ENCODE measurements around the gene OGFOD1. TPM values are rescaled to one million over a fixed set of nuclear protein-coding genes. Genes with fewer than 3 reads are reported as not detected.
"Not testable (repeated sequence)": the region's sequence is repeated elsewhere in the genome, so short reads cannot be mapped to it uniquely, and the experiment has no call there.

OGFOD1 gene
- total RNA-seq, 1 experiment from 2014 or later, result 82.3 TPM

GRCh38 chr16:56475201-56475600 lies 23.8 kb downstream of the OGFOD1 start:
- in situ Hi-C loops (cut with HindIII; ENCODE audit: low sequenced_read_pairs), result no loop called here
- no peak for DNase-seq (ENCODE audit: low spot score)

GRCh38 chr16:56477096-56477878 lies 25.9 kb downstream of the OGFOD1 start:
- no peak for DNase-seq (ENCODE audit: low spot score)
- in situ Hi-C loops (cut with HindIII; ENCODE audit: low sequenced_read_pairs), result no loop called here

DNA sequence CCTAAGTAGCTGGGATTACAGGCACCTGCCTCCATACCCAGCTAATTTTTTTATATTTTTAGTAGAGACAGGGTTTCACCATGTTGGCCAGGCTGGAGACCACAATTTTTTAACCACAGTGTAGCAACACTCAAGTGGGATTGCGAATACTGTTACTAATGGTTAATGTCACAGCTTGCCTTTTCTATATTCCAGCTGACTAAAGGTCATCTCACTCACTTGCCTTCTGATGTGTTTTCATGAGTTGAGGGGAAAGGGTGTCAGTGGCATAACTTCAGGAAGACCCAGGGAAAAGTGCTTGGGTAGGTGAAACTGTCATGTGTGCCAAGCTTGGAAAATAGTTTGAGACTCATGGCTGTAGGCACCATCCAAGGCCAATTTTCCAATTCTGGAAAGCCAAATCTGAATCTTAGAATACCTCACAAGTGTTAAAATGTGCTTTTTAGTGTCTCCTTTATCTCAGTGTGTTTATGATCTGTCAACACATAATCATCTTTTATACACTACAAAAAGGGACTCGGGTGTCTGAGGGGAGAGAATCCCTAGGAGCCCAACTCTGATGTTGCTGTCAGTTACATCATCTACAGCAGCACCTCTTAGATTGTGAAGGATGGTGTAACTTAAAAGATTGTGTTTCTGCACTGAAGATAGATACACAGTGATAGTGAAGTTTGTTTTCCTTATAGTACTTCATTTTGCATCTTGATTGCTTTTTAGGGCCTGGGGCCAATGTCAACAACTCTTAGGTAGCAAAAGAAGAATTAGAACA lies 27.1 kb downstream of the OGFOD1 start:
- no peak for DNase-seq (ENCODE audit: low spot score)
- in situ Hi-C loops (cut with HindIII; ENCODE audit: low sequenced_read_pairs), result no loop called here

DNA sequence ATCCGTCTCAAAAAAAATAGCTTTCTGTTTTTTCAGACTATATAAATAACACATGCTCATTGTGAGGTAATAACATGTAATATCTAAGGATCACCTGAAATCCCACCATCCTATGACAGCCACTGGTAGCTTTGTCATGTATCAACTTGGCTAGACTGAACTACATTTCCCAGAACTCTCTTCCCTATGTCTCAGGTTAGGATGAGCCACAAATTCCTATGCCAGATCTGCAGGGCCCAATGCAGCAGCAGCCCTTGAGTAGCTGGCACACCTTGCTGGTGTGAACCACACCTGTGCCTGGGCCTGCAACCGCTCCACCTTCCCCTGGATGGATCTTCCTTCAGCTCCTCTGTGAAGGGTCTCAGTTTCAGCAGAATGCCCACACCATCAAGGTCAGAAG lies 28.1 kb downstream of the OGFOD1 start:
- DNase-seq (ENCODE audit: low spot score), result no peak
- in situ Hi-C loops (cut with HindIII; ENCODE audit: low sequenced_read_pairs), result no loop called here

- in situ Hi-C loops (cut with HindIII; ENCODE audit: low sequenced_read_pairs), result no loop called here
- DNase-seq (ENCODE audit: low spot score), result no peak
Measured at GRCh38 chr16:56480776-56481467, 29.6 kb downstream of the OGFOD1 start.

DNA sequence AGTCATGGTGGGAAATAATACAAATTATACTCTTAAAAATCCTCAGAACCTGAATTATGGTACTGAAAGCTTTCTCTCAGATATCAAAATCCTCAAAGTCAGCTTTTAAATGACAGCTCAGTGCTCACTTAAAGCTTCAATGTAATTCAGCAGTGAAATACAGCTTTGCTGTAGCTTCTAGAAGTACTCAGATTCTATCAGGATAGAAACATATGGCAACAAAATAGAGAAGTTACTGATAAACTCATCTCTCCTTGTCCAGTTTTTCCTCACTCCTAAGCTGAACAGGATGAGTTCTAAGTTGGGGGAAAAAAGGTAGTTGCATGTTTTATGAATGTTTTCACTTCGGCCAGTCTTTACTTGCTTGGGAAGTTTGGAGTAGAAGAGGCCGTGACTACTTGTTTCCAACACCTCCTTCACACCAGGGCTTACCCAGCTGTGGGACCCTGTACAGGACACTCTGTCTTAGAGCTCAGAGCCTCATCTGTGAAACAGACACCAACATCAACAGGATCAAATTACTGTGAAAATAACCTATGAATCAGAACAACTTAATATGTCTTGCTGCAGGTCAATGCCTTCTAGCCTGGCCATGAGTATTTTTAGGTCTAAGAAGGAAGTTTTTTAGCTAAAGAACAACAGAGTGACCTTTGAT lies 30.2 kb downstream of the OGFOD1 start:
- no peak for DNase-seq (ENCODE audit: low spot score)
- in situ Hi-C loops (cut with HindIII; ENCODE audit: low sequenced_read_pairs), result no loop called here

DNA sequence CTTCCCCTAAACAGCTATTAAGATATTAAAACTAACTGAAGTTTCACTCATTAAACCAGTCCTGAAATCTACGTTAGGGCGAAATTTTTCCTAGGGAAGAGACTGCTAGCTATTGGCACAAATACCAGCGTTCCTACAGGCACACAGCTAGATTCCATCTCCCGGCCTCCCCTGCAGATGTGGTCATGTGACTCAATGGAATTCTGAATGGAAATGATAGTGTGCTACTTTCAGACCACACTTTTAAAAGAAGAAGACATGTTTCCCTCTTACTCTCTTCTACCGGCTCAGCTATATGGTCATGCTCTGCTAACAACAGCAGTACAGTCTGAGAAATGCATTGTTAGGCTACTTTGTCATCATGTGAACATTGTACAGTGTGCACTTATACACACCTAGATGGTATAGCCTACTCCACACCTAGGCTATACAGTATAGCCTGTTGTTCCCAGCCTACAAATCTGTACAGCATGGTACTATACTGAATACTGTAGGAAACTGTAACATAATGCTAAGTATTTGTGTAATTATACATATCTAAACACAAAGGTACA lies 31.4 kb downstream of the OGFOD1 start:
- in situ Hi-C loops (cut with HindIII; ENCODE audit: low sequenced_read_pairs), result no loop called here

GRCh38 chr16:56483394-56483793 lies 32.0 kb downstream of the OGFOD1 start:
- DNase-seq (ENCODE audit: low spot score), result no peak
- in situ Hi-C loops (cut with HindIII; ENCODE audit: low sequenced_read_pairs), result no loop called here

More for the DNA sequence above, 31.4 kb downstream of the OGFOD1 start:
- no peak for DNase-seq (ENCODE audit: low spot score)

DNA sequence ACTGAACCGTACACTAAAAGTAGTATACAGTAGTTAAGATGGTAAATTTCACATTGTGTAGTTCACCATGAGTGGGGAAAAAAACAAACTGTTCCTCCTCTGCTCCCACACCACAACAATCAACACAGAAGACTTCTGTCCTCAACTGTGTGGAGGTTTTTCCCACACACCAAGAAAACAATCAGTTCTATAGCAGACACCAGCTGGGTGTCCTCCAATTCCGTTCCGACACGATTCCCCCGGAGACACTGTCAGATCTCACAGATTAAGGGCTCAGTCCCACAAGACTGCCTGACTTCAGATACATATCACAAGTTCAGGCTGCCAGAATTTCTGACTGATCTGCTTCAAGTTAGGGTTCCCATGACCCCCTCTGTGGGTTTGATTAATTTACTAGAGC lies 36.7 kb downstream of the OGFOD1 start:
- no peak for DNase-seq (ENCODE audit: low spot score)
- in situ Hi-C loops (cut with HindIII; ENCODE audit: low sequenced_read_pairs), result no loop called here

DNA sequence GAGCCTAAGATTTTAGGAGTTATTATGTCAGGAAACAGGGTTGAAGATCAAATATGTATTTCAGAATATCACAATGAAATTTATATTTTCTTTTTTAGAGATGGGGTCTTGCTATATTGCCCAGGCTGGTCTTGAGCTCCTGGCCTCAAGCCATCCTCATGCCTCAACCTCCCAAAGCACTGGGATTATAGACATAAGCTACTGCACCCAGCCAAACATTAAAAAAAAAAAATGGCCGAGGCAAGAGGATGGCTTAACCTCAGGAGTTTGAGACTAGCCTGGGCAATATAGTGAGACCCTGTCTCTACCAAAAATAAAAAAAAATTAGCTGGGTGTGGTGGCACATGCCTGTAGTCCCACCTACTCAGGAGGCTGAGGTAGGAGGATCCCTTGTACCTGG lies 37.5 kb downstream of the OGFOD1 start:
- in situ Hi-C loops (cut with HindIII; ENCODE audit: low sequenced_read_pairs); DNase-seq (ENCODE audit: low spot score): not testable (repeated sequence)

DNA sequence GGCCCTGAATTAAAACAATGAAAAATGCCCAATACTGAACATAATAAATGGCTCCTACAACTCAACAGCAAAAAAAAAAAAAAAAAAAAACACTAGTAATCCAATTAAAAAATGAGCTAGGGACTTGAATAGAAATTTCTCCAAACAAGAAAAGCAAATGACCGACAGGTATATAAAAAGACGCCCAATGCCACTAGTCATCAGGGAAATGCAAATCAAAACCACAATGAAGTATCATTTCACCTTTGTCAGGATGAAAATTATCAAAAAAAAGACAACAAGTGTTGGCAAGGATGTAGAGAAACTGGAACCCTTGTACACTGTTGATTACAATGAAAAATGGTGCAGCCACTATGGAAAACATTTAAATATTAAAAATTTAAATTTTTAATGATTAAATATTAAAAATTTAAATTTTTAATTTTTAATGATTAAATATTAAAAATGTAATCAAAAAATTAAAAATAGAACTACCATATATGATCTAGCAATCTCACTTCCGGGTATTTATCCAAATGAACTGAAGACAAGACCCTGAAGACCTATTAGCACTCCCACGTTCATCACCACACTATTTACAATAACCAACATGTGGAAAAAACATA lies 40.4 kb downstream of the OGFOD1 start:
- in situ Hi-C loops (cut with HindIII; ENCODE audit: low sequenced_read_pairs), result no loop called here
- no peak for DNase-seq (ENCODE audit: low spot score)

GRCh38 chr16:56493126-56493525 lies 41.8 kb downstream of the OGFOD1 start:
- in situ Hi-C loops (cut with HindIII; ENCODE audit: low sequenced_read_pairs), result no loop called here
- no peak for DNase-seq (ENCODE audit: low spot score)

DNA sequence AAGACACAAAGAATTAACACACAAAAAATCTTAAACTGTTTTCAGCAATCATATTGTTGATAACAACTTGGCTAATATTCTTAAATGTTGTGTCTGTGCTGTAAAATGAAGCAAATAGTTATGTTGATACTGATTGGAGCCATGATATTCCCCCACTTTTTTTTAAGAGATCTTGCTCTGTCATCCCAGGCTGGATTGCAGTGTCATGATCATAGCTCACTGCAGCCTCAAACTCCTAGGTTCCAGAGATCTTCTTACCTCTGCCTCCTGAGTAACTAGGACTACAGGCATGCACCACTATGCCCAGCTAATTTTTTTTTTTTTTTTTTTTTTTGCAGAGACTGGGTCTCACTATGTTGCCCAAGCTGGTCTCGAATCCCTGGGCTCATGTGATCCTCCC lies 42.5 kb downstream of the OGFOD1 start:
- in situ Hi-C loops (cut with HindIII; ENCODE audit: low sequenced_read_pairs), result no loop called here
- DNase-seq (ENCODE audit: low spot score), result no peak

- in situ Hi-C loops (cut with HindIII; ENCODE audit: low sequenced_read_pairs), result no loop called here
Measured at GRCh38 chr16:56505181-56505580, 53.8 kb downstream of the OGFOD1 start.

GRCh38 chr16:56506941-56507340 lies 55.6 kb downstream of the OGFOD1 start:
- in situ Hi-C loops (cut with HindIII; ENCODE audit: low sequenced_read_pairs), result no loop called here
- DNase-seq (ENCODE audit: low spot score), result no peak

More at GRCh38 chr16:56505181-56505580, 53.8 kb downstream of the OGFOD1 start:
- DNase-seq (ENCODE audit: low spot score), result no peak

GRCh38 chr16:56510544-56510943 lies 59.2 kb downstream of the OGFOD1 start:
- in situ Hi-C loops (cut with HindIII; ENCODE audit: low sequenced_read_pairs), result no loop called here

GRCh38 chr16:56512025-56512424 lies 60.7 kb downstream of the OGFOD1 start:
- DNase-seq (ENCODE audit: low spot score), result no peak
- in situ Hi-C loops (cut with HindIII; ENCODE audit: low sequenced_read_pairs), result no loop called here

More at GRCh38 chr16:56510544-56510943, 59.2 kb downstream of the OGFOD1 start:
- DNase-seq (ENCODE audit: low spot score), result no peak

GRCh38 chr16:56513091-56513490 lies 61.7 kb downstream of the OGFOD1 start:
- DNase-seq (ENCODE audit: low spot score), result no peak
- in situ Hi-C loops (cut with HindIII; ENCODE audit: low sequenced_read_pairs), result no loop called here

DNA sequence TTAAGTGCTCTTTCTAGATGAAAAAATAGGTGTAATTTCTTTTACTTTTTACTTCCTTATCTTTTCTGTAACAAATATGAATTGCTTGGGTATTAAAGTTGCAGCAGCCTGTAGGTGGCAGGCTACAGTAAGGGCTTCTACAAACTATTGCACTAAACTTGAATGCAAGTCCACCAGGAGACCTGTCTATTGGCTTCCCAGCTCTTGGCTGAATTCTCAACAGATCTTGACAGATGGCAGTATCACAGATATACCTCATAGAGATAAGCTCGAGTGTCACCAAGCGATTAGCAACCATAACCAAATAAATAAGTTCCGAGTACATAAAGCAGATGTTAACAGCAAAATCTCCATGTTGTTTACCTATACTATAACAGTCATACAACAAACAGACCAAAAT lies 62.6 kb downstream of the OGFOD1 start:
- peak; percentile 92 for DNase-seq (ENCODE audit: low spot score)
- in situ Hi-C loops (cut with HindIII; ENCODE audit: low sequenced_read_pairs), result no loop called here

Data from G401 (cell line).